GM21619 (cell line): ENCODE data around the gene B3GALNT2.
A peak's percentile ranks its signal among the peaks of the same experiment; 100 is the strongest.
"Not testable (repeated sequence)": the region's sequence is repeated elsewhere in the genome, so short reads cannot be mapped to it uniquely, and the experiment has no call there.

Experiments used
- ATAC-seq: cut with Tn5 transposase; IDR thresholded peaks from one replicate; pipeline ENCODE4 v1.9.1; 2021; ENCODE audit not compliant: unreplicated experiment

B3GALNT2 gene

DNA sequence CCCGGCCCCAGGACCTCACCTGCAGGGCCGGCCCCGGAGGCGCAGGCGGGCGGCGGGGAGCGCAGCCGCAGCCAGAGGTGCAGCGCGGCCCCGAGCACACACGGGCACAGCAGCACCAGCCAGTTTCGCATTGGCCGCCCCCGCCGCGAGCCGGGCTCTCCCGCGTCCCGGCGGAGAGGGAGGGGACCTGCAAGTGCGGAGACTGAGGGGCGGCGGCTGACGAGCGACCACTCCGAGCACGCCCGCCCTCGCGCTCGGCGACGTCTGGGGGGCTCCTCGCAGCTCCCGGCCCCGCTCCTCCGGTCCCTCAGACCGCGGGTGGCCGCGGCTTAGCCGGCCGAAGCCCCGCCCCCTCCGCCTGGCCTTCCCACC lies at the start of gene B3GALNT2:
TSS of gene B3GALNT2 (minus strand) at position 331 of the 372 bp plus-strand sequence. CDS start at position 131, 200 bp downstream.
- peak; percentile 41 for ATAC-seq

DNA sequence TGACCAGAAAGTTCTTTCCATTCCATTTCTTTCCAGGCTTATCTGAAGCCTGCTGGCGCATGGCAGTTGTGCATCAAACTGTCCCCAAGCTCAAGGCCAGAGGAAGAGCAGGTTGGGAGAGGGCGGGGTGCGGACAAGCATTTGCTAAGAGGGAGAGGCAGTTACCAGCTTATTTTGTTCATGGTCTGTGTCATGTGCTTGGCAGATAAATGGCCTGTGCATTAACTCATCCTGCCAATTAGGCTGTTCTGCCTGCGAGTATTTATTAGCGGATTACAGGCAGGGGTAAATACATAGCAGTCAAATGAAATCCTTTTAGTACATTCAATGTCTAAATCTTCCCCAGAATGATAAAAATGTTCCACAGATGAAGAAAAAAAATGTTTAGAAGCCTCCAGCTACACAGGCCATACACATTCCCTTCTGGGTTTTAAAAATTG lies 48.9 kb upstream of the B3GALNT2 start:
- no peak for ATAC-seq

DNA sequence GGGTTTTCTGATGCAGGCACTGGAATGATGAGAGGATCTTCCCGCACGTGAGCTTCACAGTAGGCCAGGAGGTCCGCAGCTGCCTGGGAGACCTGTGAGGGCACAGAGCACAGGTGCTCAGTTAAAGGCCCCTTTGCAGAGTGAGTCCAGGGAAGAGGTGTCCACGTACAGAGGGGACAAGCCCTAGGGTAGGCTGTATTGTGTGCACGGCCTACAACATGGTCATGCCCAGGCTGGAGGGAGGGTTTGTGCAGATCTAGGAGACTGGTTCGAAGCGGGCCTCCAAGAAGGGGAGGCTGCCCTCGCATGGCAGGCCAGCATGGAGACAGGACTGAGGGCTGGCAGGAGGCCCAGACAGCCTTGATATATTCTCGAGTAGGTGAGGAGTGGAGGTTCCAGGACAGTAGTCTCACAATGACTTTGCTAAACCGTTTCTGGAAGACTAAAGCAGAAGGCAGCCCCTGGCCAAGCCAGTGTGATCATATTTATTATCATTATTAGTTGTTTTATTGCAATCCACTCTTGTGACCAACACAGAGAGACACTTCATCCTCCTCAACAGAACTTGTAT lies 48.0 kb upstream of the B3GALNT2 start:
- ATAC-seq, result no peak

DNA sequence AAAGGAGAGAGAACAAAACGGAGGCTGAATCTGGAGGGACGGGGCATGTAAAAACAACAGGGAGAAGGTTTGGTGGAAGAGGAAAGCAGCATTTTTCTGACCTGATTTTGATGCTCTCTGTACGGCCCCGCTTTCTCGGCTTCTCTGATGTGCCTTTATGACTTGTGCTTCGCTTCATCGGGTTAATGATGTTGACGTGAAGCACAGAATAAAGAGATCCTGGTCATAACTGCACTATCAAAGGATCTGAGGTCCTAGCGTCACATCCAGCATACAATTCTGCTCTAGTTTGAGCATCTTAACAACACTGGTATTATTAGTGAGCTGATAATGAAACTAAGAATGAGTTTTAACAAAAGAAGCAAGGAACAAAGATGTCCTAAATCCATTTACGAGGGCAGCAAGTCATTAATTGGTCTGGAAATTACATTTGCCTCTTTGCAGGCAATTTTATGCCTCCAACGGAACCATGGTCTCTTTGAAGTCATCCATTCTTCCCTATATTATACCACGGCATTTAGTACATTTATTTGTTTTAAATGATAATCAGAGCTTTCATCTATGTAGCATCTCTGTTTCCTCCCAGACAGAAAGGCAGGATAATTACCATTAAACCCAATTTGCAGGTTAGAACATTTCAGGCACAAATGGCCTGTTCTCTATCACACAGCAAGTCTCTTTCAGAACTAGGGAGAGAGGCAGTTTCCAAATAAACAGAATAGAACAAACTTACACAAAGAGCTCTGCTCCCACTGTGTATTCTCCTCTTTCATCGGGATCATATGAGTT lies 45.3 kb upstream of the B3GALNT2 start:
- no peak for ATAC-seq

DNA sequence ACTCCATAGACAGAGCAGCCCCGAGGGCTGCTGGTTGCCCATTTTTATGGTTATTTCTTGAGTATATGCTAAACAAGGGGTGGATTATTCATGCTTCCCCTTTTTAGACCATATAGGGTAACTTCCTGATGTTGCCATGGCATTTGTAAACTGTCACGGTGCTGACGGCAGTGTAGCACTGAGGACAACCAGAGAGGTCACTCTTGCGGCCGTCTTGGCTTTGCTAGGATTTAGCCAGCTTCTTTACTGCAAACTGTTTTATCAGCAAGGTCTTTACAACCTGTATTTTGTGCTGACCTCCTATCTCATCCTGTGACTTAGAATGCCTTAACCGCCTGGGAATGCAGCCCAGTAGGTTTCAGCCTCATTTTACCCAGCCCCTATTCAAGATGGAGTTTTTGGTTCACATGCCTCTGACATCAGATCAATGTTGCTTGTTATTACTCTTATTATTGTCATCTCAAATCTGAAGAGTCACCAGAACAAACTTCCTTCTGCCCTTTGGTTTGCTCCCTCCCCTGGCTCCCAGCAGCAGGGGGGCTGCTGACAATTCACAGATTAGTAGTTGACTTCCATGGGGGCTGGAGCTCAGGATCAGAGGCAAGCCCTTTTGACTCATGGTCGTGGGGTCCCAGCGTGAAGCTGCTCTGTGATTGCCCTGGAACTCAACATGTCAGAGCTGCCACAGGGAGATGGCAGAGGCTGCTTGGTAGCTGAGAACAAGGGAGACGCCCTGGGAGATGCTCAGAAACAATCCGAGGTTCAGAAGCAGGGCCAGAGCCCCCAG lies 42.3 kb upstream of the B3GALNT2 start:
- not testable (repeated sequence) for ATAC-seq

DNA sequence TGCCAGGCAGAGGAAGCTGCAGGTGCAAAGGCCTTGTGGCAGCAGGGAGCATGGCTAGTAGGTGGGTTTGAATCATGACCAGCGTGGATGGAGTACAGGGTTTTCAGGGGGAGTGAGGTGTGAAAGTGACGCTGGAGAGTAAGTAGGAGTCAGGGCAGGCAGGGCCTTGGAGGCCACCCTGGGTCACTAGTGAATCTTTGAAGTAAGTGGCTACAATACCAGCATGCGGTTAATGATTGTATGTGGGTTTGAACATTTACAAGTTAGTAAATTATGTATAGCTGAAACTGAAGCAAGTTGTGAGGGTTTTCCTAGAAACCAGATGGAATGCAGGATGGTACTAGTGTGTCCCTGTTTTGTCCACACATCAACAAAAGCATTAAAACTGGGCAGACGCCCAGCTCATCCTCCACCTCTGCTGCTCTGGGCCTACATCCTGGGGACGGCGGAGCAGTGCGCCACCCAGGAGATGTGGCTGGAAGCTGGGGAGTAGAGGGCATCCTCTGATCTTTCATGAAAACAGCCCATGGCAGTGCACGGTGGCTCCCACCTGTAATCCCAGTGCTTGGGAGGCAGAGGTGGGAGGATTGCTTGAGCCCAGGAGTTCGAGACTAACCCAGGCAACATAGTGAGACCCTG lies 41.2 kb upstream of the B3GALNT2 start:
- ATAC-seq, result no peak

DNA sequence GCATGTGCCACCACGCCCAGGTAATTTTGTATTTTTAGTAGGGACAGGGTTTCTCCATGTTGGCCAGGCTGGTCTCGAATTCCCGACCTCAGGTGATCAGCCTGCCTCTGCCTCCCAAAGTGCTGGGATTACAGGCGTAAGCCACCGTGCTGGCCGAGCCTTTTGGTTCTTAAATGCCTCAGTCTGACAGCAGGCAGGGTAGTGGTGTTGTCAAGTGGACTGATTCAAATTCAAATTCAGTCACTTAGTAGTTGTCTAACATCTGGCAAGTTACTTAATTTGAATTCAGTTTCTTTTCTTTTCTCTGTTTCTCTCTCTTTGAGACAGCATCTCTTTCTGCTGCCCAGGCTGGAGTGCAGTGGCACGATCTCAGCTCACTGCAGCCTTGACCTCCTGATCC lies 38.6 kb upstream of the B3GALNT2 start:
- ATAC-seq, result not testable (repeated sequence)

DNA sequence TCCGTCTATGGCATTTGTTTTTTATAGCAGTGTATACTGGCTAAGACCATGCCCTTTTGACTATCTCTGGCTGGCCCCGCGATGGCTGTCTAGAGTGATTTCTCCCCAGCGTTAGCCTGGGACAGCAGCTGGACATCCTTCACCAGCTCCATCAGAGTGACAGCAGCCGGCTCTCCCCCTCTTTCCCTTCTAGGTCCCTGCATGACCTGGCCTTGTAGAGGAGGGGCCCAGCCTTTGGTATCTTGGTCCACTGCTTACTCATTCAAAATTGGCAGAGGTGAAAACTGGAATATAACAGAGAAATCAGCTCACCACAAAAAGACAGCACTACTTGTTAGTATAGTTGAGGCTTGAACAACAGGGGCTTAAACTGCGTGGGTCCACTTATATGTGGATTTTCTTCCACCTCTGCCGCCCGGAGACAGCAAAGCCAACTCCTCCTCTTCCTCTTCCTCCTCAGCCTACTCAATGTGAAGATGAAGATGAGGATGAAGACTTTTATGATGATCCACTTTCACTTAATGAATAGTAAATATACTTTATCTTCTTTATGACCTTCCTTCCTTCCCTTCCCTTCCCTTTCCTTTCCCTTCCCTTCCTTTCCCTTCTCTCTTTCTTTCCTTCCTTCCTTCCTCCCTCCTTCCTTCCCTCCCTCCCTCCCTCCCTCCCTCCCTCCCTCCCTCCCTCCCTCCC lies 29.4 kb upstream of the B3GALNT2 start:
- no peak for ATAC-seq

DNA sequence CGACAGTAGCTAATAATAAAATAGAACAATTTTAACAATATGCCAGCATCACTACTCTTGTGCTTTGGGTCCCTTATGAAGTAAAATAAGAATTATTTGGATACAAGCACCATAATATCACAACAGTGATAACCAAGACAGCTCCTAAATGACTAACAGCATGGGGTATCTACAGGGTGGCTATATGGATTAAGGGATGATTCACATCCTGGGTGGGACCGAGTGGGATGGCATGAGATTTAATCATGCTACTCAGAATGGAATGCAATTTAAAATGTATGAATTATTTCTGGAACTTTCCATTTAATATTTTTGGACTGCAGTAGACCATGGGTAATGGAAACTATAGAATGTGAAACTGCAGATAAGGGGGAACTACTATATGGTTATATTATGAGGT lies 28.1 kb upstream of the B3GALNT2 start:
- no peak for ATAC-seq

DNA sequence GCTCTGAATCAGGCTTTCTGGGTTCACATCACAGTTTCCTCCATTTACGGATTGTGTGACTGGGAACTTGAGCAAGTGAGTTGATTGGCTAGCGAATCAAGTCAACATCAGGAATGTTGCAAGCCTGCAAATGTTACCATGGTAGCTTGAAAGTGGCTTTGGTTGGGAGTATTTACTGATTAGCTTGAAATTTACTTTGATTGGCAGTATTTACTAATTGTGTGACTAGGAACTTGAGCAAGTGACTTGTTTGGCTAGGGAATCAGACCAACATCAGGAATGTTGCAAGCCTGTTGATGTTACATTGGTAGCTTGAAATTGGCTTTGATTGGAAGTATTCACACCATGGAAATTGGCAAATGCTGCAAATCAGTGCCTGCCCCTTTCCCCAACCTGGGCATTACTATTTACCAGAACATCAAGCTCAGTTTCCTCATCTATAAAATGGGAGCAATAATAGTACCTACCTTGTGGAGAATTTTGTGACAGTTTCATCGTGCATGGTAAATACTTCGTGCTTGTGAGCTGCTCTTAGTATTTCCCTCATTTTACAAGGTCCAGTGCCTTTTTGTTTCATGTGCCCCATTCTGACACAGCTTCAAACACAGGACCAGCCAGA lies 23.1 kb upstream of the B3GALNT2 start:
- no peak for ATAC-seq

DNA sequence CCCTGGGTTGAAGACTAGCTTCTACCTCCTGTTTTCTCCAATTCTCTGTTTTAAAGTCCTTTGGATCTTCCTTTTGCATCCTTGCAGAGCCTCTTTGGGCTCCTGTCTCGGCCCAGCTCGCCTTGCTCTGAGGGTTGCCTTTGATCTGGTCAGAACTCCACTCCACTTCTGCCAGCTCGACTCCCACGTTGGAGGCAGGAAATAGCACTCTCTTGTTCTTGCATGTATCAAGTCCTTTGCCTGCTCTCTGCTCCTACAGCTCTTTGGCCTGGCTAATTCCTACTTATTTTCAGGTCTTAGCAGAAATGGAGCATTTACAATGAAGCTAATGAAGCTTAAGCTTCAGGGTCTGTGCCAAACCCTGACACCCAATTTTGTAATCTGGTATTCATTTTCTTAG lies 21.1 kb upstream of the B3GALNT2 start:
- ATAC-seq, result no peak

DNA sequence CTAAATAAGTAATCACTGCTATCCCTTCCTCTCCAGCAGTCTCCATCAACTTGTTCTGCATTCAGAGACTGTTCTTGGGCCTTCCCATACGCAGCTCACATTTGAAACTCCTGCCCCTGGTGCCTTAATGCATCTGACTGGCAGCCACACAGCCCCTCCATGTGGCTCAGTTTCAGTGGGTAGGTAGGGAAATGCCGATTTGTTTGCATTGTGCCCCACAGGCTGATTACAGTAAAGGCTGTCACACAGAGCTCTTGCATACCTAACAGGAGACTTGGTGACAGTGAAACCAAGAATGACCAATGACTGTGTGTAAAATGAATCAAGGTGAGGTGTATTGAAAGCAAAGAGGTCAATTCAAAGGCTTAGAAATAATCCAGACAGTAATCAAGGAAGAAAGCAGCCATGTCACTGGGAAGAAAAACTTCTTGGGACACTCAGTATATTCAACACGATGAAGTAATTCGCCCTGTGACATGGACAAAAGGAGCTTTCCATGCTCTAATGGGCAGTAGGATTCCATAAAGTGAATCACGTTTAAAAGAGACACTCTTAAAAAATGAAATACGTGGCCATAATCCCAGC lies 12.7 kb upstream of the B3GALNT2 start:
- no peak for ATAC-seq

DNA sequence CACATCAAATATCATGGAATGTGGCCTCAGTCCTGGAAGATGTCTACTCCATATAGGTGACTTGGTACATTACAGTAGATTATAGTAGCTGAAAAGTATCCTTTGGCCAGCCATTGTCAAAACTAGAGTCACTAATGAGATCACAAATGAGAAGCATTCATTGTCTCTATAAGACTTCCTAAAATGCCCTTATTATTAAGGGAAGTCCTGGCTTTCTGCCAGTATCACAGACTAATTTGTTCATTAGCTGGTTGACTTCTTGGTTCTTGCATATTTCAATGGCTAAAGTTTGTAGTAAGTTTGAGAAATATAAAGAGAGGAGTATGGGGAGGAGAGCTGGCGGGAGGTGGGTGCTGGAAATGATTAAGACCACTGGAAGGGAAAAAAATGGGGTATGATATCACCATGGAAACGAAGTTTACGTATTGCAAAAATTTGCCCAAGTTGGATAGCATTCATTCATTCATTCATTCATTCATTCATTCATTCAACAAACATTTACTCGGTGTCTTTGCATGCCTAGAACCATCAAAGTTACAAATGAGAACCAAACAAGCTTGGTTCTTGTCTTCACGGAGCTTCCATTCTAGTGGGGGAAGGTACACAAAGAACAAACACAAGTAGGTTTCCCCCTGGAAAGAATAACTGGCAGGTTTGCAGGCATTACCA lies 11.7 kb upstream of the B3GALNT2 start:
- no peak for ATAC-seq

DNA sequence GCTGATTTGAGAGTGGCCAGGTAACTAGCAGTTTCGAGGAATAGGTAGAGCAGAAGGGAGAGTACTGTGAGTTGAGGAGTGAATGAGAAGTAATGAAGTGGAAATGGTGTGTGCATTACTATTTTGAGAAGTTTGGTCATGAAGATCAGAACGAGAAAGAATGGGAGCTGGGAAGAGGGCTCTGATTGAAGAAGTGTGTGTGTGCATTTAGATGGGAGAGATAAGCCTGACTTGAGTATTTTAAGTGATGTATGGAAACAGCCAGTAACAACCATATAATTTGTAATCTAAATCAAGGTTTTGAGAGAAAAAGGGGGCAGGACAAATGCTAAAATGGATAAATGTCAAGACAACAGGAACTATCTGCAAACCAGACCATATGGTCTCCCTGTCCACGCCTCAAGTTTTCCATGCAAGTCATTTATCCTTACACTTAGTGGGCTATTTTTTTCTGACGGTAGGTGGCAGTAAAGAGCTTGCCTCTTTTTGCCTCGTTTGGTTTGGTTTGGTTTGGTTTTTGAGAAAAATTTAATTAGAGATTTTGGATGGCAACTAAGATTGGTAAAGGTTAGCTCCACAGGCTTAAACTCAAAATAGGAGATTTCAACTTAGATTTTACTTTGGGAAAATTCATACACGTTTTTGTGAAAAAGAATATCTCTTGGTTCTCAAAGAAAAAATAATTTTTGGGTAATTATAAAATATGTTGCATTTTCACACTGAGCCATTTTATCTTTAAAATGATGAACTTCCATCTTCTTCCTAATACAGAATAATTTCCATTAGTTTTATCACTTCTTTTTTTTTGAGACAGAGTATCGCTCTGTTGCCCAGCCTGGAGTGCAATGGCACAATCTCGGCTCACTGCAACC lies 9.5 kb upstream of the B3GALNT2 start:
- no peak for ATAC-seq

DNA sequence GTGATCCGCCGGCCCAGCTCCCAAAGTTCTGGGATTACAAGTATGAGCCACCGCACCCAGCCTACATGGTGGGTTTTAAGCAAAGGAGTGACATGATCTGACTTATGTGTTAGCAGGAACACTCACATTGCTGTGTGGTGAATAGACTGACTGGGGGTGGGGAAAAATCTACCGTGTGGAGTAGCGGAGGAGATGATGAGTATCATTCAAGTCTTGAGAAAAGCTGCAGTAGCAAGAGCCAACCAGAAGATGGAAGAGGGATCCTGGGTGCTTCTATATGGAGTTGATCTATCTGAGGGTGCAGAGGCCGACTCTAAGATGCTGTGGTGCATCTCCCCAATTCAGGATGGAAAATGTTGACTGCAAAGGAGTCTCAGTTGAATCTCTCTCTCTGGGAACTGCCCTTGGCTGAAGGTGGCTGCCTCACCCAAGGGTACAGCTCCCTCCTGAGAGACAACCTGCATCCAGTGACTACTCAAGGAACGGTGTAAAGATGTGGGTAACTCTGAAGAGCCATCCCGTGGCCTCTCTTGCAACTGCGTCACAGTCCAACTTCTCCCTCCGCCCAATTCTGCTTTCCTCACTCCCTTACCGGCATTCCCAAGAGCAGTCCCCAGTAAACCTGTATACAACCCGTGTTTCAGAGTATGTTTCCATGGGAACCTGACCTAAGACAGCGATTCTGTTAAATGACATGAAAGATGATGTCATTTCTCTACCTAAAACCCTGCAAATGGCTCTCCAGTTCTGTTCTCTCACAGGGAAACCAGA lies 7.4 kb upstream of the B3GALNT2 start:
- ATAC-seq, result no peak

DNA sequence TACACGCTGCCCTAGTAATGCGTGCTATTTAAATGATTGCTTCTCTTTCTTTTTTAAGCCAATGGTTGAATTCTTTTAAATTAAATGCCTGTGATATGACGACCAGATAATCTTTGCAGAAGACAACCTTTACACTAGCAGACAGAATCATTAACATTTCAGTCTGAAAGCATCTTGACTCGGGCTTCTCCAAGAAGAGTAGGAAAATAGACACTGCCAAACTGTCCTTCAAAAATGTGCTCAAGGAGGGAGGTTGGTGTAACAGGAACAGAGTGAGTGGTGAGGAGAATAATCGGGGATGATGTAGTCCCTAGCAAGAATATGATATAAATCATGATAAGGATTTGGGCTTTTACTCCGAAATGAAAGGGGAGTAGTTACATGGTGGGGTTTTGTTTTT lies 6.6 kb upstream of the B3GALNT2 start:
- no peak for ATAC-seq

DNA sequence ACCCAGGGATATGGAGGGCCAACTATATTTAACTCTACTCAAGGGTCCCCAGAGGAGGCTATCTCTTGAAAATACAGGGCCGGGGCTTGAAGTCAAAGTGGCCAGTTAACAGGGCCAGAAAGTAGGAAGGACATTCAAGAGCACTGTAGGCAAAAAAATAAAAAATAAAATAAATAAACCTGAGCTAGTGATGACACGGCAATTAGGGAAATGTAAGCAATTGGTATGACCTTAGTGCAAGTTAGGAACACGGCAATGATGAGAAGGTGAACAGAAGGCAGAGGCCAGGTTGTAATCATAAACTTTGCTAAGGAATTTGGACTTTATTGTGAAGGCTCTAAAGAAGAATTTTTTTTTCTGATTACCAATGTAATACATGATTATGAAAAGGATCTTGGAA lies 3.4 kb upstream of the B3GALNT2 start:
- ATAC-seq, result no peak
